GM12891 (cell line): Measurements from ENCODE around the gene CDH13.

Experiments
- DNase-seq: peaks from one replicate; pipeline ENCODE4 v3.0.0; 2011; ENCODE audit warnings: low spot score; ENCODE audit not compliant: insufficient read length
- FAIRE-seq: peaks from 2 replicates; lab custom pipeline; 2011; peaks lifted over from hg19 to GRCh38; lab: Jason Lieb, UNC
- PAX5 ChIP-seq: IDR thresholded peaks from 2 replicates; pipeline ENCODE4 v1.6.1; 2011; ENCODE audit warnings: low read length, moderate library complexity, mild to moderate bottlenecking; ENCODE audit not compliant: insufficient read depth, severe bottlenecking
- POLR2A ChIP-seq: IDR thresholded peaks from 2 replicates; pipeline ENCODE4 v1.6.1; 2011; ENCODE audit warnings: low read depth, low read length, control low read depth
- POLR2AphosphoS5 ChIP-seq: IDR thresholded peaks from 2 replicates; pipeline ENCODE4 v1.6.1; 2011; ENCODE audit warnings: low read depth, low read length, control low read depth
- POU2F2 ChIP-seq: IDR thresholded peaks from 2 replicates; pipeline ENCODE4 v1.6.1; 2011; ENCODE audit warnings: low read depth, mild to moderate bottlenecking, control low read depth, low read length, moderate library complexity
- SPI1 ChIP-seq: IDR thresholded peaks from 2 replicates; pipeline ENCODE4 v1.6.1; 2011; ENCODE audit warnings: low read depth, low read length, control low read depth
- TAF1 ChIP-seq: IDR thresholded peaks from 2 replicates; pipeline ENCODE4 v1.6.1; 2011; ENCODE audit warnings: low read depth, low read length, control low read depth

The CDH13 gene

DNA sequence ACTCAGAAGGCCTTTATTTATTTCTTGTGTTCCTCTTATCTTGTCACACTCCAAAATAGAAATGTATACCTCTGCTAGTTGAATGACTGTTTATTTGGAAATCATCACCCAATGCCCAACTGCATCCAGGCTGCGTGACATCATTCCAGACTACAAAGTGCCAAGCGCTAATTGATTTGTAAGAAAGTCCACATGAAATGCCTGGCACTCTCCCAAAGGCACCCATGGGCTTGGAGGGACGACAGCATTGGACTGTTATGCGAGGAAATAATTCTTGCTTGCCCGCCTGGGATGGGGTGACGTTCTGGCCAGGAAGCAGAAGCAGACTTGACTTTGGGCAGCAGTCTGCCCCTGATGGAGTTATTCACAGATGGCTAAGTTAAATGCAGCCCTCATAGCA lies 165.9 kb downstream of the CDH13 start:
- TF ChIP-seq SPI1 (no peak), POLR2A (no peak), PAX5 (no peak), POU2F2 (no peak), POLR2AphosphoS5 (no peak), TAF1 (no peak)
- FAIRE-seq, result no peak

DNA sequence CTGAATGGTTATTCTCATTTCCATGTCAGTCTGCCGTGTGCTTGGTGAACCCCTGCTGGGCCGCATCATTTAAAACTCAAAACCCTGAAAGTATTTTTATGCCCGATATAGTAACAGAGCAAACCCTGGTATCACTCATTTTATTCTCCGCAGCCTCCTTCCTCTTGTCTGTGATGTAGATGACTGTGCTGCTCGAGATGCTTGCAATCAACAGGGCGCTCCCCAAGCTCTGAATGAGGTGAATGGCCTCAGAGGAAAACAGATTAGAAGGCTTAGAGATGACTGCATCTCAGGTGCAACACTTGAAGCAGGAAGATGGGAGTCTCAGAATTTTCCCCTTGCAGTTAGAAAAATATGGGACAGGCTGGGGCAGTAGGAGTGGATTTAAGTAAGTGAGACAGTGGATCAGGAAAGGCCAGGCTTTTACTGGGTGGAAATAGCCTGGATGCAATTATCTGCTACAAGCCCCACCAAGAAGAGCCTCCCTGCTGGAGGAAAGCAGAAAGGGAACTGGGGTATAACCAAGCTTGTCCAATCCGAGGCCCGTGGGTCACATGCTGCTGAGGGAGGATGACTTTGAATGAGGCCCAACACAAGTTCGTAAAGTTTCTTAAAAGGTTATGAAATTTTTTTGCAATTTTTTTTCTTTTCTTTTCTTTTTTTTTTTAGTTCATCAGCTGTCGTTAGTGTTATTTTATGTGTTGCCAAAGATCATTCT lies 166.9 kb downstream of the CDH13 start:
- TF ChIP-seq POLR2AphosphoS5 (no peak), TAF1 (no peak), POLR2A (no peak), SPI1 (no peak), POU2F2 (no peak), PAX5 (no peak)
- no peak for FAIRE-seq

More for the DNA sequence above, 165.9 kb downstream of the CDH13 start:
- DNase-seq, result no peak

DNA sequence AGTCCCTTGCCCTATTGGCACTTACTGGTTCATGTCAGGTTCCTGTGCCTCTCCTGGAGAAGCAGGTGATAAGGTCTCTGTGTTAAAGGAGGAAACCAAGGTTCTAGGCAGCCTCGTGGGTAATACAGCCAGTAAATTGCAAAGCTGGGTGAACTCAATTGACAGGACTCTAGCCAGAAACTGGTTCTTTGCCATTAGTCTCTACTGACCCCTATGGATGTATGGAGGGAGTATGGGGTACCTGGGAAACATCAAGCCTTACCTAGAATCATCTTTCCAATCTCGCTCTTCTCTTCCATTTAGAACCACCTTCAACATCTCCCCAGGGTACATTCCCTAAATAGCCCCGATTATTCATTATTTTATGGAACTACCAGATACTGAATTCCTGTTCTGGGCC lies 169.3 kb downstream of the CDH13 start:
- no peak for DNase-seq
- FAIRE-seq, result no peak
- no peak for TF ChIP-seq POU2F2
- TF ChIP-seq SPI1, result no peak
- TF ChIP-seq POLR2AphosphoS5, result no peak
- no peak for TF ChIP-seq POLR2A
- TF ChIP-seq TAF1, result no peak

More for the DNA sequence above, 166.9 kb downstream of the CDH13 start:
- DNase-seq, result no peak

DNA sequence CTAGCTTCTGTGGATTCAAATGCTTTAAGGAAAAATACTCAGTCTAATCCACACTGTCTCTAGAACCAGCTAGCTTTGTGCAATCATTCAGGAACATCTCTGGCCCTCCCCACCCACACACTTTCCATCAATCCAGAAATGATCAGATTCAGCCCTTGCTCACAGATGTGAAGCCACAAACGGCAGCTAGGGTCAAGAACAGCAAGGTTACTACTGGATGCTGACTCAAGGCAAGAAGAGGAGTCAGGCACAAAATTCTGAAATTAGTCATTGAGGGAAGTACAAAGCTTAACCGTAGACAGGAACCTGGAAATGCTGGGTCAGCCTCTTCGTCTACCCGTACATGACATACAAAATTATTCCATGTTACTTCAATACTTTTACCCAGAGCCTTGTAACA lies 174.6 kb downstream of the CDH13 start:
- FAIRE-seq (no peak), DNase-seq (no peak)
- TF ChIP-seq POU2F2 (no peak), POLR2A (no peak), POLR2AphosphoS5 (no peak), TAF1 (no peak), PAX5 (no peak), SPI1 (no peak)

DNA sequence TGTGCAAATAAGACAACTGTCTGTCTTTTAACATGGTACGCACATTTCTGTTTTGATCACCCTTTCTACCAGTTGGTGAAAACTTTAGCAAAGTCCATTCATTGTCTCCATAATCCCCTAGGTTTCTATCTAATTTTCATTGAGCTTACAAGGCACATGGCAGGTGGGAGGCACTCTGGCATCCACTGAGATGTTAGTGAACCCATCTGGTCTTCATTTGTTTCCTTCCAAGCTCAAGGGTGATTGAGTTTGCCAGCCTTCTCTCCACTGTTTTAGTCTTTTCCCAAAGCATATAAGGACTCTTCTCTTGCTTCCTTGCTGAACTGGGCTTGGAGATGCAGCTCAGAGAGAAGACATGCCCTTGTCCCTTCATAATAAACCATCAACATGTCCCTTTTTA lies 179.1 kb downstream of the CDH13 start:
- DNase-seq, result no peak
- no peak for FAIRE-seq
- no peak for TF ChIP-seq POU2F2
- no peak for TF ChIP-seq TAF1
- no peak for TF ChIP-seq PAX5
- TF ChIP-seq POLR2A, result no peak
- no peak for TF ChIP-seq POLR2AphosphoS5
- no peak for TF ChIP-seq SPI1

DNA sequence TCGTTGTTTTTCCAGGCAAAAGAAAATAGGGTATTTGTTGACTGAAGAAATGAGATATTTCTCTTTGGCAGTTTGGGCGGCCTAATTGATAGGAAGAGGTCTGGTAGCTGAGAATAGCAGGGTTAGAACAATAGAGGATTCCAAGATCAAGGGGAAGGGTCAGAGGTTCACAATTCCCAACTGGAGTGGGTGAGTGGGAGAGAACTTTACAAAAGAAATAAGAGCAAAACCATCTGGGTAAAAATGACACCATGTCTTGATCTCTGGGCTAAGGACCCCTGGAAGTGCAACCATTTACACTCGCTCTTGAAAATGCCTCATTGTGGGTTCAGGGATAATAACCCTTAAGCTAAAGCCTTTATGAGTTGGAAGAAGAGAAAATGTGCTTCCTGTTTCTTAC lies 180.5 kb downstream of the CDH13 start:
- DNase-seq (no peak), FAIRE-seq (no peak)
- no peak for TF ChIP-seq SPI1
- TF ChIP-seq POU2F2, result no peak

DNA sequence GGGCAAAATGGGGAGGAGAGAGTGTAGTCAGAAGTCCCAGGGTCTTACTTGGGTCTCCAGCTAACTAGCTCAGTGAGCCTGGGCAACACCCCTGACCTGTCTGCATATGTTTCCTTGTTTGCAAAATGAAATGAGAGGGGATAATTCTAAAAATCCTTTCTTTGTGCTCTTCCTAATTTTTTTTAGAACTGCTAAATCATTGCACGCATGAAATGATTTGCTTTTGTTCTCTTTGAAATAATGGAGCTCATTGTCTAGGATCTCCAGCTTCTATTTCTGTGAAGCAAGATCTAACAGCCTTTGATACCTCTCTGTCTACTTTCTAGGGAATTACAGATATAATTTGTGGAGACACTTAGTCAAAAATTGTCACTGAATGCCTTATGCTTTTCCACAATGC lies 181.3 kb downstream of the CDH13 start:
- DNase-seq (no peak), FAIRE-seq (no peak)
- TF ChIP-seq TAF1 (no peak), POLR2A (no peak), SPI1 (no peak), POLR2AphosphoS5 (no peak), POU2F2 (no peak), PAX5 (no peak)

DNA sequence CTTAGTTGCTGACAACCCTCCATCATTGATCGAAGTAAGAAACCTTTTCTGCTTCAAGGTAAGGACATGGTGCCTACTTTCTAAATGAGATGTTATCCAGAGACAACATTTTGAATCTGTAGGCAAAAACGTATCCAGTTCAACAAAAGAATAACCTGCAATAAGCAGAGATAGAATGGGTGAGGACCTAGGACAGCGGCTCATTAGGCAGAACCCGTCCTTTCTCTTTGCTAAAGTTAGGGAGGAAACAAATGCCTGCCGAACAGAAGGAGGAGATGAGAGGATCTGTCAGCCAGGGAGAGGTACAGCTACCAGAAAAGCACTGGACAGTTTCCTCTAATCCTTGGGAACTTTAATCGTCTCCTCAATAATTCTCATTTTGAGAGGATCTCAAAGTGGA lies 183.3 kb downstream of the CDH13 start:
- DNase-seq (no peak), FAIRE-seq (no peak)
- TF ChIP-seq POLR2AphosphoS5, result no peak
- TF ChIP-seq TAF1, result no peak
- no peak for TF ChIP-seq SPI1
- TF ChIP-seq POLR2A, result no peak
- TF ChIP-seq PAX5, result no peak
- no peak for TF ChIP-seq POU2F2

DNA sequence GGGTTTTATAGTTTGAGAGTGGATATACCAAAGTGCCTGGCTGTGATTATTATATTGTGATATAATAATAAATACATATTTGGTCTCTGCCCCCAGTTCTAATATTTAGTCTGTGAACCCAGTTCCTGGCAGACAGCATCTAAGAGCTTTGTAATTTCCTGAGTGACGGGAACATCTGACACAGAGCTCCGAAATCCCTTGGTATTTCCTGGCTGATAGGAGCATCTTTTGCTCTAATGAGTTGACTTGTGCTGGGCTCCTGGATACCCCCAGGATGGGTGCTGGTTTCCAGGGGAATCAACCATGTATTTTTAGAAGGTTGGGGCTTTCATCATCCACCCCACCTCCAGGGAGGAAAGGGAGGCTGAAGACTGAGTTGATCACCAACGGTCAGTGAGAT lies 187.3 kb downstream of the CDH13 start:
- DNase-seq (no peak), FAIRE-seq (no peak)
- TF ChIP-seq POLR2AphosphoS5, result no peak
- TF ChIP-seq SPI1, result no peak
- TF ChIP-seq PAX5, result no peak
- TF ChIP-seq POLR2A, result no peak
- no peak for TF ChIP-seq POU2F2
- TF ChIP-seq TAF1, result no peak

DNA sequence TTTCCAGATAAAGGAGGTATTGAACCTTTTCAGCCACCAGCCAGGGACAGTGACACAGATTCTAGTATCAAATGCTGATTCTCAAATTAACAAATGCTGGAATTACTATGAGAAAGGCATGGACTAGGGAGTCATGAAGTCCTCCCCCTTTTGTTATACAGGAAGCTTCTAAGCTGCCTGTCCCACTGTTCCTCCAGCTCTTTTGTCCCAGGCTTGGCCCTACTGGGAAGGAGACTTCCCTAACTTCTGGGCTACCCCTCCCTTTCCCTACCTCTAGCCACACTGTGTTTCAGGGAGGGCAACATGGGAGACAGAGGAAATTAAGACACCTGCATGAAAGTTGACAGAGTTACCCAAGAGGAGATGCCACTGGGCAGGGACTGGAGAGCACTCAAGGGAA lies 192.5 kb downstream of the CDH13 start:
- TF ChIP-seq TAF1 (no peak), POLR2AphosphoS5 (no peak)
- FAIRE-seq (no peak), DNase-seq (no peak)

DNA sequence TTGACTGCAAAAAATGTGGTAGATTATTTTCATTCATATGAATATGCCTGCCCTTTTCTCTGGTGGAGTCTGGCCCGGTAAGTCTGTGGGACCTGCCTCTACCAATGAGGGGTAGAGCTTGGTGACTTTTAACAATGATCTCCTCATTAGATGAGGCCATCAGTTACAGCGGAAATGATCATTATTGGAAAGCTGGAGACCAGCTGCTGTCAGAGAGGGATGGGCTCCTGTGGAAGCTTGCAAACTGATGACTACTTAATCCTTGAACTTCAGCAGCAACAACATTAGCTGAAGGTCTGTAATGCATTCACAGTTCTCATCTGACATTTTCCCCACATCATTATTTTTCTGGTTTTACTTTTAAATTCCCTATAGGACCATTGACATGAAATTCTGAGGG lies 194.1 kb downstream of the CDH13 start:
- FAIRE-seq (no peak), DNase-seq (no peak)
- TF ChIP-seq PAX5, result no peak
- no peak for TF ChIP-seq SPI1
- no peak for TF ChIP-seq TAF1
- TF ChIP-seq POLR2AphosphoS5, result no peak
- TF ChIP-seq POLR2A, result no peak
- no peak for TF ChIP-seq POU2F2
